Loucy (cell line): ENCODE measurements around the gene ZNF511.

ENCODE experiments used
- EZH2phosphoT487 ChIP-seq: fragments of 200-600 bp; IDR thresholded peaks from 2 replicates; pipeline ENCODE4 v1.6.1; 2018; ENCODE audit warnings: antibody characterized with exemption, mild to moderate bottlenecking, moderate library complexity, borderline replicate concordance
- TF ChIP-seq, protein P1 (sequence below): fragments of 200-600 bp; sonication (generic); conservative IDR thresholded peaks from 2 replicates; pipeline ENCODE4 v1.5.1; 2014; ENCODE audit warnings: mild to moderate bottlenecking, antibody characterized with exemption, low read length

DNA sequence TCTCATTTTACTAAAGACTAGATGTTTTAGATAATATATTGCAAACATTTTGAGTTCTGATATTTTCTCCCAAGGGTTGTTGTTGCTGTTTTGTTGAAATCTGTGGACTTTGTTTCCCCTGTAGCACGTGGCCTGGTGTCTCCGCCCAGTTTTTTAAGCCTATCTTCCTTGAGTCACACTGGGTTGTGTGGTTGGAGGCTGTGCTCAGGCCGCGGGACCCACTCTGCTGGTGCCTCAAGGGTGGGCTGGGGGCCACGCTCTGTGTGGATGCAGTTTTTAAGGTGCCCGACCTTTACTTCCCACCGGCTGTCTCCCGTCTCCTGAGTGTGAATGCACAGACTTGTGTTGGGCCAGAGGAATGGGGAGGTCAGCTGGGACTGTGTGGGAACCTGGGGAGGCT lies 34.2 kb downstream of the ZNF511 start:
- TF ChIP-seq, protein P1, sequence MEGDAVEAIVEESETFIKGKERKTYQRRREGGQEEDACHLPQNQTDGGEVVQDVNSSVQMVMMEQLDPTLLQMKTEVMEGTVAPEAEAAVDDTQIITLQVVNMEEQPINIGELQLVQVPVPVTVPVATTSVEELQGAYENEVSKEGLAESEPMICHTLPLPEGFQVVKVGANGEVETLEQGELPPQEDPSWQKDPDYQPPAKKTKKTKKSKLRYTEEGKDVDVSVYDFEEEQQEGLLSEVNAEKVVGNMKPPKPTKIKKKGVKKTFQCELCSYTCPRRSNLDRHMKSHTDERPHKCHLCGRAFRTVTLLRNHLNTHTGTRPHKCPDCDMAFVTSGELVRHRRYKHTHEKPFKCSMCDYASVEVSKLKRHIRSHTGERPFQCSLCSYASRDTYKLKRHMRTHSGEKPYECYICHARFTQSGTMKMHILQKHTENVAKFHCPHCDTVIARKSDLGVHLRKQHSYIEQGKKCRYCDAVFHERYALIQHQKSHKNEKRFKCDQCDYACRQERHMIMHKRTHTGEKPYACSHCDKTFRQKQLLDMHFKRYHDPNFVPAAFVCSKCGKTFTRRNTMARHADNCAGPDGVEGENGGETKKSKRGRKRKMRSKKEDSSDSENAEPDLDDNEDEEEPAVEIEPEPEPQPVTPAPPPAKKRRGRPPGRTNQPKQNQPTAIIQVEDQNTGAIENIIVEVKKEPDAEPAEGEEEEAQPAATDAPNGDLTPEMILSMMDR, result no peak
- no peak for TF ChIP-seq EZH2phosphoT487
